MM.1S (cell line): ENCODE measurements around the gene ARTN.

ENCODE experiments used
- CTCF ChIP-seq: fragments of 300-600 bp; sonication (generic); IDR thresholded peaks from 2 replicates; pipeline ENCODE4 v1.5.1; 2016; ENCODE audit warnings: antibody characterized with exemption, low read length, mixed read lengths
- EZH2 ChIP-seq: fragments of 300-600 bp; sonication (generic); optimal IDR thresholded peaks from 2 replicates; pipeline ENCODE3; 2017; ENCODE audit warnings: low read depth, mild to moderate bottlenecking, antibody characterized with exemption, low read length, mixed read lengths
- EZH2phosphoT487 ChIP-seq: fragments of 300-600 bp; sonication (generic); IDR thresholded peaks from 2 replicates; pipeline ENCODE4 v1.6.1; 2018; ENCODE audit warnings: antibody characterized with exemption, low read length

DNA sequence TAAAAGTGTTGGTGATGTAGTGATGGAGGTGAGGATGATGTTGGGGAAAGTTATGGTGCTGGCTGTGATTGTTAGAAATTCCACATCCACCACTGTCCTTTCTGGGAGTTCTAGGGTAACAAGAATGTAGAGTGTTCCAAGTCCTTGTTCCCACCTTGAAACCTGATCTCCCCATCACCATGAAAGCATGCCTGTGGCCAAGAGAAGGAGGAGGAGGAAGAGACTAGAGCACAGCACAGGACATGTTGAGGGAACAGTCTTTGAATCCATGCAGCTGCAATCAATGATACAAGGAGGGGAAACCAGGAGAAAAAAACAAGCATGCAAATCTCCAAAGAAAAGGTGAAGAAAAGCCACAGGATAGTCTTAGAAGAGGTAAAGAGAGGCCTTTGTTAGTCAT is 45.9 kb upstream of the ARTN start:
- TF ChIP-seq CTCF: no peak
- TF ChIP-seq EZH2phosphoT487: no peak
- TF ChIP-seq EZH2: no peak
